ENCODE measurements around the gene IGSF5. TPM values are rescaled to one million over a fixed set of nuclear protein-coding genes. Genes with fewer than 3 reads are reported as not detected.

The IGSF5 gene
- polyA plus RNA-seq, 3 donors: not detected

GRCh38 chr21:39774227-39774626 lies 29.2 kb downstream of the IGSF5 start:
- no peak overlapping the region for H3K4me3 Mint-ChIP-seq
- Histone ChIP-seq H4K20me1 (ENCODE audit: insufficient read depth, low read length) (no peaks in the 10 kb centered on the region), H3K27ac (ENCODE audit: low read depth in 1 of 2, low read length in 2 of 2) (no peak overlapping the region), H3K9ac (ENCODE audit: insufficient read depth, low read length, poor library complexity, severe bottlenecking) (no peak overlapping the region), H3K4me3 (replicated peaks in 1 of 3; ENCODE audit: low read depth in 2 of 3, low read length in 3 of 3) (no peak overlapping the region), H3K9me3 (replicated peaks in 1 of 2; ENCODE audit: control insufficient read depth in 1 of 2, insufficient read depth in 1 of 2, low read length in 2 of 2) (no peaks in the 10 kb centered on the region), H3K27me3 (ENCODE audit: control insufficient read depth in 2 of 2, insufficient read depth in 2 of 2, low read length in 2 of 2) (no peaks in the 10 kb centered on the region), H3K4me2 (replicated peaks; ENCODE audit: extremely low read depth, low read length, poor library complexity, severe bottlenecking) (no peak overlapping the region), H3K79me2 (ENCODE audit: insufficient read depth, low read length) (no peaks in the 10 kb centered on the region), H2AFZ (ENCODE audit: insufficient read depth, low read depth, low read length, poor library complexity, severe bottlenecking) (no peak overlapping the region), H3K4me1 (ENCODE audit: control insufficient read depth in 1 of 2, insufficient read depth in 2 of 2, low read length in 2 of 2) (no peaks in the 10 kb centered on the region), H3K36me3 (replicated peaks in 1 of 2; ENCODE audit: control insufficient read depth in 1 of 2, insufficient read depth in 2 of 2, low read length in 2 of 2) (no peaks in the 10 kb centered on the region)
- intact Hi-C loops (cut with micrococcal nuclease): no loop called here
- H3K4me1 Mint-ChIP-seq: no peaks in the 10 kb centered on the region
- 100% methylated on average over 2 of the region's 6 CpGs for WGBS (ENCODE audit: insufficient coverage)
- H3K9me3 Mint-ChIP-seq: no peaks in the 10 kb centered on the region
- H3K36me3 Mint-ChIP-seq: no peaks in the 10 kb centered on the region
- H3K27ac Mint-ChIP-seq: no peak overlapping the region
- peaks cover 2 to 3% (median 2%) of the 10 kb centered on the region in 3 donors for H3K27me3 Mint-ChIP-seq (ENCODE audit: low read depth in 3 of 3)
- no peak for TF ChIP-seq CTCF (IDR thresholded peaks at IDR 0.05)
- no peak for DNase-seq

DNA sequence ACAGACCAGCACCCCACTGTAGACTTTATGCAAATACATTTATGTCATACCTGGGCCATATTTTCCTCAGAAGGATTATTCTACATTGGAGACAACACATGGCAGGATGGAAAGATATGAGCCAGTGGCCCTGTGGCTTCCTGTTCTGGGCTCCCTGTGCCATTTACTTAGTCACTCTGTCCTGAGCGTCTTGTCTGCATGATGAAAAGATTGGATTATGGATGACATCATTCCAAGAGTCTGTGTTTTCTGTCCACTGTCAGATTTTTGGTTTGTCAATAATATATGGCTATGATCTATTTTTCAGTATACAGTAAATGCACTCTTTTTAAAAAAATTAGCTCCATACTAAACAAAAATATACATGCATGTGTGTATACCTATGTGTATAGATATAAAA lies 30.8 kb downstream of the IGSF5 start:
- no peak overlapping the region for H3K9ac ChIP-seq (ENCODE audit: insufficient read depth, low read length, poor library complexity, severe bottlenecking)
- WGBS (ENCODE audit: insufficient coverage): no CpG with 5 or more reads among the region's 1 CpG
- no peaks in the 10 kb centered on the region for H3K4me1 Mint-ChIP-seq
- no peak overlapping the region for H3K4me2 ChIP-seq (replicated peaks; ENCODE audit: extremely low read depth, low read length, poor library complexity, severe bottlenecking)
- no peaks in the 10 kb centered on the region for H3K9me3 Mint-ChIP-seq
- no peaks in the 10 kb centered on the region for H3K27me3 ChIP-seq (ENCODE audit: control insufficient read depth in 2 of 2, insufficient read depth in 2 of 2, low read length in 2 of 2)
- no peaks in the 10 kb centered on the region for H3K36me3 Mint-ChIP-seq
- no peak overlapping the region for H3K27ac ChIP-seq (ENCODE audit: low read depth in 1 of 2, low read length in 2 of 2)
- TF ChIP-seq CTCF (IDR thresholded peaks at IDR 0.05): no peak
- H3K4me3 ChIP-seq (replicated peaks in 1 of 3; ENCODE audit: low read depth in 2 of 3, low read length in 3 of 3): no peak overlapping the region
- H3K9me3 ChIP-seq (replicated peaks in 1 of 2; ENCODE audit: control insufficient read depth in 1 of 2, insufficient read depth in 1 of 2, low read length in 2 of 2): no peaks in the 10 kb centered on the region
- H3K4me1 ChIP-seq (ENCODE audit: control insufficient read depth in 1 of 2, insufficient read depth in 2 of 2, low read length in 2 of 2): no peaks in the 10 kb centered on the region
- no peak overlapping the region for H3K27ac Mint-ChIP-seq
- H3K27me3 Mint-ChIP-seq (ENCODE audit: low read depth in 3 of 3): peaks cover 2 to 3% (median 2%) of the 10 kb centered on the region in 3 donors
- no peaks in the 10 kb centered on the region for H3K36me3 ChIP-seq (replicated peaks in 1 of 2; ENCODE audit: control insufficient read depth in 1 of 2, insufficient read depth in 2 of 2, low read length in 2 of 2)
- no peak overlapping the region for H3K4me3 Mint-ChIP-seq
- intact Hi-C loops (cut with micrococcal nuclease): no loop called here
- no peak for DNase-seq
- no peak overlapping the region for H2AFZ ChIP-seq (ENCODE audit: insufficient read depth, low read depth, low read length, poor library complexity, severe bottlenecking)
- H4K20me1 ChIP-seq (ENCODE audit: insufficient read depth, low read length): no peaks in the 10 kb centered on the region
- no peaks in the 10 kb centered on the region for H3K79me2 ChIP-seq (ENCODE audit: insufficient read depth, low read length)
